Measurements from ENCODE around the gene GRID1. TPM values are rescaled to one million over a fixed set of nuclear protein-coding genes. Genes with fewer than 3 reads are reported as not detected.

GRID1 gene
- total and polyA plus RNA-seq, 10 of the 15 experiments (the other 5 are each of a cell fraction or from before 2014, with no cell fraction given): 0.04 to 0.62 (median 0.08) TPM; not detected in 5

DNA sequence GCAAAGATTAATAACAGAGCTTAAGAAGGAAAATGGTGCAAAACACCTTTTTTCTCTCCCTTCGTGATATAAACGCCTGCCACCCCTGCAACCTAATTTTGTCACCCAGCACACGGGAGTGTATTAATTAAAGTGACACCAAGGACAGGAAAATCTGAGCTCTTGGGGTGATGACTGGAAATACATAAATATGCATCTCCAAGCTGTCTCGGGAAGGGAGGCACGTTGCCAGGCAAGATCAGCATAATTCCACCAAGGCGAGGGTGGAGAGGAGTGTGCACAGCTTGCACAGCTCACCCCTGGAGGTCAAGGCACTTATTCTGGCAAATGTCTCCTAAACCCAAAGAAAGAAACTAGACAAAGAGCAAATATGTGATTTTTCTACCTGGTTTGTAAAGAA, 700.9 kb downstream of the GRID1 start:
- H3K4me1 ChIP-seq (ENCODE audit: control insufficient read depth, insufficient read depth, low read length): no peaks in the 10 kb centered on the region
- FAIRE-seq: no peak
- 0 out of 4 replicates have a peak, but pooled peaks cover 0 to 2% of the 10 kb centered on the region in 2 experiments for H3K27me3 ChIP-seq (replicated peaks in 1 of 2; ENCODE audit: control insufficient read depth in 2 of 2, insufficient read depth in 2 of 2, low read length in 1 of 2)
- no peak for ATAC-seq
- H3K9me3 ChIP-seq (replicated peaks; ENCODE audit: control insufficient read depth, insufficient read depth, low read length): no peaks in the 10 kb centered on the region
- H2AFZ ChIP-seq (ENCODE audit: control insufficient read depth, low read depth, low read length): no peak overlapping the region
- no peak overlapping the region for H3K9ac ChIP-seq (ENCODE audit: control insufficient read depth, insufficient read depth, low read length)
- no peaks in the 10 kb centered on the region for H3K79me2 ChIP-seq (ENCODE audit: control insufficient read depth, insufficient read depth, low read length)
- no peak for DNase-seq (ENCODE audit: low read depth, low spot score)
- SMC1A ChIA-PET (ENCODE audit: uncharacterized antibody, unreplicated experiment): interaction anchor here (1.0 kb wide), 1 partner anchor 9 kb away, joined by 3 read pairs; no protein-coding TSS in a partner anchor
- no peaks in the 10 kb centered on the region for H3K36me3 ChIP-seq (ENCODE audit: control insufficient read depth in 2 of 2, insufficient read depth in 2 of 2, low read length in 1 of 2)
- in situ Hi-C loops (cut with MboI): no loop called here
- BruUV-seq (replicated peaks): no TSS peak
- intact Hi-C loops (cut with micrococcal nuclease; ENCODE audit: unreplicated experiment): no loop called here
- H3K4me3 ChIP-seq: no peak overlapping the region
- POLR2A ChIA-PET: no interaction called here
- WGBS (ENCODE audit: insufficient coverage, insufficient replicate concordance, low lambda C conversion rate, missing lambda C conversion rate): 41% methylated on average over 6 of the region's 6 CpGs
- no peaks in the 10 kb centered on the region for H4K20me1 ChIP-seq (ENCODE audit: control insufficient read depth, insufficient read depth)
- no peak overlapping the region for H3K4me2 ChIP-seq (ENCODE audit: control insufficient read depth, insufficient read depth)
- H3K27ac ChIP-seq (ENCODE audit: control insufficient read depth, insufficient read depth): no peak overlapping the region
- RAD21 ChIA-PET (ENCODE audit: unreplicated experiment): no interaction called here
- CTCF ChIA-PET: no interaction called here
- TF ChIP-seq SIX5 (IDR thresholded peaks at IDR 0.05; ENCODE audit: low read depth, low read length, severe bottlenecking): no peak
- no peak for TF ChIP-seq PRDM15 (CRISPR knock-in tag; IDR thresholded peaks at IDR 0.05)
- TF ChIP-seq NFYB (IDR thresholded peaks at IDR 0.05; ENCODE audit: insufficient read depth, low read depth, low read length): no peak
- TF ChIP-seq IRF5 (IDR thresholded peaks at IDR 0.05; ENCODE audit: borderline replicate concordance): no peak
- no peak for TF ChIP-seq CBX5 (IDR thresholded peaks at IDR 0.05; ENCODE audit: low read depth)
- TF ChIP-seq ZBED1 (IDR thresholded peaks at IDR 0.05; ENCODE audit: borderline replicate concordance): no peak
- TF ChIP-seq NRF1 (conservative IDR thresholded peaks at IDR 0.05; ENCODE audit: low read depth, low read length): no peak
- no peak for TF ChIP-seq HDAC6 (IDR thresholded peaks at IDR 0.05; ENCODE audit: unreplicated experiment)
- TF ChIP-seq, protein P1, sequence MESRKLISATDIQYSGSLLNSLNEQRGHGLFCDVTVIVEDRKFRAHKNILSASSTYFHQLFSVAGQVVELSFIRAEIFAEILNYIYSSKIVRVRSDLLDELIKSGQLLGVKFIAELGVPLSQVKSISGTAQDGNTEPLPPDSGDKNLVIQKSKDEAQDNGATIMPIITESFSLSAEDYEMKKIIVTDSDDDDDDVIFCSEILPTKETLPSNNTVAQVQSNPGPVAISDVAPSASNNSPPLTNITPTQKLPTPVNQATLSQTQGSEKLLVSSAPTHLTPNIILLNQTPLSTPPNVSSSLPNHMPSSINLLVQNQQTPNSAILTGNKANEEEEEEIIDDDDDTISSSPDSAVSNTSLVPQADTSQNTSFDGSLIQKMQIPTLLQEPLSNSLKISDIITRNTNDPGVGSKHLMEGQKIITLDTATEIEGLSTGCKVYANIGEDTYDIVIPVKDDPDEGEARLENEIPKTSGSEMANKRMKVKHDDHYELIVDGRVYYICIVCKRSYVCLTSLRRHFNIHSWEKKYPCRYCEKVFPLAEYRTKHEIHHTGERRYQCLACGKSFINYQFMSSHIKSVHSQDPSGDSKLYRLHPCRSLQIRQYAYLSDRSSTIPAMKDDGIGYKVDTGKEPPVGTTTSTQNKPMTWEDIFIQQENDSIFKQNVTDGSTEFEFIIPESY (IDR thresholded peaks at IDR 0.05): no peak
- no peak for TF ChIP-seq EGR1 (IDR thresholded peaks at IDR 0.05; ENCODE audit: borderline replicate concordance in 1 of 2, low read depth in 2 of 2, low read length in 2 of 2)
- no peak for TF ChIP-seq SMC3 (IDR thresholded peaks at IDR 0.05; ENCODE audit: borderline replicate concordance, low read length)
- TF ChIP-seq SMARCA5 (IDR thresholded peaks at IDR 0.05): no peak
- no peak for TF ChIP-seq ZBTB4 (CRISPR knock-in tag; IDR thresholded peaks at IDR 0.05)
